B cell (primary cell): ENCODE data around the gene TAPBP. TPM values are rescaled to one million over a fixed set of nuclear protein-coding genes. Genes with fewer than 3 reads are reported as not detected.
A peak's percentile ranks its signal among the peaks of the same experiment; 100 is the strongest.
"Not testable (repeated sequence)": the region's sequence is repeated elsewhere in the genome, so short reads cannot be mapped to it uniquely, and the experiment has no call there.

Experiments
- ATAC-seq: fragments of 200-7000 bp; cut with Tn5 transposase; one replicate; pipeline ENCODE4 v1.10.0; 2021; ENCODE audit warnings: low read depth, mild to moderate bottlenecking, moderate number of reproducible peaks, moderate library complexity
- CTCF ChIA-PET: fragments of 350-600 bp; sonication (Branson Sonifier 250); formaldehyde crosslinking; loops from one replicate; lab custom pipeline; 2021; ENCODE audit warnings: antibody characterized with exemption, inconsistent platforms; lab: Charles Lee
- POLR2A ChIA-PET: fragments of 350-600 bp; sonication (Branson Sonifier 250); formaldehyde crosslinking; loops from one replicate; lab custom pipeline; 2021; ENCODE audit warnings: antibody characterized with exemption; lab: Charles Lee
- DNase-seq: peaks from one replicate; pipeline ENCODE4 v3.0.0; 2013
- H2AFZ ChIP-seq: 2 replicates; pipeline ENCODE4 v1.6.1; 2012; ENCODE audit warnings: mild to moderate bottlenecking, low read depth, low read length; ENCODE audit not compliant: insufficient read depth, poor library complexity, severe bottlenecking
- H3K27ac ChIP-seq, 2 donors: 1 replicate in 1 of 2; 2 replicates in 1 of 2; pipeline ENCODE4 v1.5.1; 2012 to 2013; ENCODE audit warnings: low read length in 2 of 2, mild to moderate bottlenecking in 2 of 2, moderate library complexity in 1 of 2
- H3K27me3 ChIP-seq, 4 experiments: fragments of 200-600 bp in 1 of 4; sonication (generic) in 1 of 4; replicated peaks in 1 of 4; 1 replicate in 2 of 4; 2 replicates in 2 of 4; pipeline versions ENCODE4 v1.6.1 to v1.7.0; 2013 to 2016; ENCODE audit warnings: low read length in 3 of 4, mild to moderate bottlenecking in 2 of 4, mixed read lengths in 1 of 4, moderate library complexity in 1 of 4; ENCODE audit not compliant: insufficient read depth in 4 of 4, control insufficient read depth in 3 of 4; ENCODE audit errors: control extremely low read depth in 1 of 4
- H3K36me3 ChIP-seq, 2 experiments: replicated peaks in 1 of 2; 1 replicate in 1 of 2; 2 replicates in 1 of 2; pipeline versions ENCODE4 v1.6.1 to v1.7.1; 2013; ENCODE audit warnings: low read length in 1 of 2; ENCODE audit not compliant: insufficient read depth in 2 of 2, control insufficient read depth in 1 of 2; ENCODE audit errors: control extremely low read depth in 1 of 2, extremely low read depth in 1 of 2
- H3K4me1 ChIP-seq, 2 donors: fragments of 200-600 bp in 1 of 2; sonication (generic) in 1 of 2; 1 replicate in 1 of 2; 2 replicates in 1 of 2; pipeline versions ENCODE4 v1.5.1 to v1.6.1; 2013 to 2017; ENCODE audit warnings: low read length in 2 of 2; ENCODE audit not compliant: control insufficient read depth in 2 of 2, insufficient read depth in 2 of 2
- H3K4me2 ChIP-seq: replicated peaks from 2 replicates; pipeline ENCODE3; 2012; ENCODE audit warnings: mild to moderate bottlenecking, low read depth, low read length; ENCODE audit not compliant: poor library complexity, severe bottlenecking
- H3K4me3 ChIP-seq, 5 experiments: fragments of 200-600 bp in 1 of 5; sonication (generic) in 1 of 5; 1 replicate in 3 of 5; 2 replicates in 2 of 5; pipeline versions ENCODE4 v1.5.1 to v1.7.0; 2011 to 2016; ENCODE audit warnings: low read length in 4 of 5, mild to moderate bottlenecking in 4 of 5, low read depth in 2 of 5, control low read depth in 1 of 5, moderate library complexity in 1 of 5; ENCODE audit not compliant: insufficient read depth in 1 of 5; ENCODE audit errors: control extremely low read depth in 1 of 5, extremely low read depth in 1 of 5
- H3K79me2 ChIP-seq: fragments of 200-600 bp; sonication (generic); one replicate; pipeline ENCODE4 v1.6.0; 2016; ENCODE audit warnings: low read length; ENCODE audit not compliant: control insufficient read depth, insufficient read depth
- H3K9ac ChIP-seq: fragments of 200-600 bp; sonication (generic); 2 replicates; pipeline ENCODE4 v1.6.1; 2017; ENCODE audit warnings: mild to moderate bottlenecking, low read length, moderate library complexity
- H3K9me3 ChIP-seq, 3 donors: one replicate each; pipeline versions ENCODE4 v1.6.1 to v1.7.1; 2013; ENCODE audit warnings: low read length in 2 of 3; ENCODE audit not compliant: control insufficient read depth in 2 of 3, insufficient read depth in 1 of 3; ENCODE audit errors: control extremely low read depth in 1 of 3
- H4K20me1 ChIP-seq: 2 replicates; pipeline ENCODE4 v1.6.0; 2012; ENCODE audit warnings: mild to moderate bottlenecking, low read length; ENCODE audit not compliant: insufficient read depth, control insufficient read depth, poor library complexity, severe bottlenecking
- H3K27ac Mint-ChIP-seq: one replicate; pipeline ENCODE4 v1.8.0; 2021; ENCODE audit warnings: mixed read lengths
- H3K27me3 Mint-ChIP-seq: one replicate; pipeline ENCODE4 v1.8.0; 2021; ENCODE audit warnings: mixed read lengths
- H3K4me1 Mint-ChIP-seq: one replicate; pipeline ENCODE4 v1.8.0; 2021; ENCODE audit warnings: mixed read lengths
- H3K4me3 Mint-ChIP-seq: one replicate; pipeline ENCODE4 v1.8.0; 2021; ENCODE audit warnings: mixed read lengths
- H3K9me3 Mint-ChIP-seq: one replicate; pipeline ENCODE4 v1.8.0; 2022; ENCODE audit warnings: mixed read lengths; ENCODE audit not compliant: insufficient read depth
- CTCF ChIP-seq: fragments of 200-600 bp; IDR thresholded peaks from one replicate; pipeline ENCODE4 v1.8.0; 2022; ENCODE audit warnings: antibody characterized with exemption, mild to moderate bottlenecking
- EZH2 ChIP-seq: IDR thresholded peaks from 2 replicates; pipeline ENCODE4 v1.6.1; 2012; ENCODE audit warnings: borderline replicate concordance, low read depth, mild to moderate bottlenecking, moderate library complexity, low read length; ENCODE audit not compliant: insufficient read depth, poor library complexity, severe bottlenecking
- WGBS: methylation state at CpG from one replicate; pipeline ENCODE4 v1.1.5; 2013; ENCODE audit warnings: missing lambda C conversion rate; ENCODE audit not compliant: insufficient coverage; 5-methylcytosine and 5-hydroxymethylcytosine counted together
- intact Hi-C: fragments of 100-400 bp; cut with micrococcal nuclease; formaldehyde crosslinking; loops from one replicate; pipeline ENCODE4 v1.10.0; 2022
- polyA plus RNA-seq: library from polyadenylated mRNA; depleted of rRNA; stranded (reverse); fragments of >200 nt; gene quantifications from 2 replicates; pipeline ENCODE4 v1.2.3, GENCODE V29; 2012
- total RNA-seq, 2 donors: library from RNA; stranded (reverse); fragments of 120-200 nt in 1 of 2; gene quantifications; 1 replicate in 1 of 2; 2 replicates in 1 of 2; pipeline versions ENCODE4 v1.2.3 to v1.2.4, GENCODE V29; 2013 to 2022

Gene TAPBP
- total and polyA plus RNA-seq, 2 donors (not counting 1 experiment from before 2014, with no cell fraction given), result 302 to 310 TPM

DNA sequence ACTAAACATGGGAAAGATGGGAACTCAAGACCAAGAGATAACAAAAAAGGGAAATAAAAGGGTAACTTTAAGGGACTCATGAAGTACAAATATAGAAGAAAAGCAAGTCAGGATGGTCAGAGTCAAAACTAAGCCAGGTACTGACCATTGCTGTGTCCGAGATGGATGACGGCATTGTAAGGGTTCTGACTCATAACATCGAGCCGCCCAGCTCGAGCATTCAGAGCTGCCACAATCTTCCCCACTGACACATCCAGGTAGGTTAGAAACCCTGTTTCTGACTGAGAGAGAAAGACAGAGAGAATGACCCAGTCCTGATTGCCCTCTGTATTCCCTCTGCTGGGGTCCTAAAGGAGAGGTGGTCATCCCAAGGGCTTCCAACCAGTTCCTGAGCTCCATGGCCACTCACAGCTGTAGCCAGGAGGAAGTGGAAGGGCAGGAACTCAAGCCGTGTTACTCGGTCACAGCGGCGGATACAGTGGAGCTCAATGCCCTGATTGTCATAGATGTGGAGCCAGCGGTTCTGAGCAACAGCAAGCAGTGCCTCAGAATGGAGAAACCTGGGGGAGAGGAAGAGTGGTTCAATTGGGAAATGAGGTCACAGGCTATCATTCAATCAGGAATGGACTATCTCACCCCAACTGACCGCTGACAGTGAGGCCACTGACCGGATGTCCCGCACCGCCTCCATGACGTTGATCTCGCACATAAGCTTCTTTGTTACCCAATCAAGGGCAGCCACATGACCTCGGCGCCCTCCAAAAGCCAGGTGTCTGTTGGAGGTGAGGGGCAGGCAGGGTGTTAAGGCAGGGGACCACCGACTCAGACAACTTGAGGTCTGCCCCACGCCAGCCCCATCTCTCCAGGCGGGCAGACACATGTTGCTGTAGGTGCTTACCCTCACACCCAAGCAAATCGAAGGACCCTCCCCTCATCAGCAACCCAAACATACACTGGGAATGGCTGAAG lies 26.6 kb downstream of the TAPBP start:
- peaks cover 5% of the 10 kb centered on the region for H4K20me1 ChIP-seq
- H3K9me3 ChIP-seq, result no peaks in the 10 kb centered on the region
- TF ChIP-seq EZH2, result no peak
- TF ChIP-seq CTCF, result no peak
- intact Hi-C loops, result no loop called here
- H3K4me2 ChIP-seq, result no peak overlapping the region
- no peak overlapping the region for H3K4me3 ChIP-seq
- H3K4me1 ChIP-seq, result peaks cover 19 to 25% of the 10 kb centered on the region in 2 donors
- no peak overlapping the region for H3K9ac ChIP-seq
- ATAC-seq, result no peak
- H3K79me2 ChIP-seq, result peaks cover 50% of the 10 kb centered on the region
- no peaks in the 10 kb centered on the region for H3K9me3 Mint-ChIP-seq
- CTCF ChIA-PET, result interaction anchor here (0.8 to 2.6 kb wide), 6 partner anchors 10 to 139 kb away, joined by 3 to 10 read pairs (median 6); partner anchors contain the start of gene B3GALT4
- POLR2A ChIA-PET, result interaction anchor here (0.6 to 3.4 kb wide), 2 partner anchors 11 to 14 kb away, joined by 5 to 39 read pairs; partner anchors contain the start of gene B3GALT4
- peaks cover 0 to 49% of the 10 kb centered on the region in 2 experiments for H3K36me3 ChIP-seq
- WGBS, result 98% methylated on average over 12 of the region's 22 CpGs
- H3K27ac ChIP-seq, result no peak overlapping the region
- no peaks in the 10 kb centered on the region for H3K27me3 ChIP-seq
- H2AFZ ChIP-seq, result no peak overlapping the region
- peak overlapping the region; percentile 32 for H3K27ac Mint-ChIP-seq
- no peaks in the 10 kb centered on the region for H3K27me3 Mint-ChIP-seq
- peaks cover 38% of the 10 kb centered on the region for H3K4me1 Mint-ChIP-seq
- no peak for DNase-seq
- peak overlapping the region; percentile 93 for H3K4me3 Mint-ChIP-seq

- H3K36me3 ChIP-seq, result peaks cover 0 to 46% of the 10 kb centered on the region in 2 experiments
- intact Hi-C loops, CTCF ChIA-PET: not testable (repeated sequence)
Measured at GRCh38 chr6:33285214-33285613, 28.7 kb downstream of the TAPBP start.

More at GRCh38 chr6:33285214-33285613, 28.7 kb downstream of the TAPBP start:
- H3K27ac ChIP-seq, H3K9me3 Mint-ChIP-seq, H2AFZ ChIP-seq, H3K9me3 ChIP-seq, H3K4me3 ChIP-seq, H3K27ac Mint-ChIP-seq, H3K27me3 ChIP-seq, H3K27me3 Mint-ChIP-seq, H3K4me3 Mint-ChIP-seq, DNase-seq, POLR2A ChIA-PET, ATAC-seq, H3K4me2 ChIP-seq, H3K9ac ChIP-seq: not testable (repeated sequence)
- H3K4me1 Mint-ChIP-seq, result peaks cover 35% of the 10 kb centered on the region
- peaks cover 14 to 18% of the 10 kb centered on the region in 2 donors for H3K4me1 ChIP-seq
- H3K79me2 ChIP-seq, result peaks cover 47% of the 10 kb centered on the region
- no CpG with 5 or more reads among the region's 4 CpGs for WGBS
- H4K20me1 ChIP-seq, result peaks cover 21% of the 10 kb centered on the region
